Testis (tissue), 2 donors: ENCODE data around the gene CAMK2N1.
"Not testable (repeated sequence)": the region's sequence is repeated elsewhere in the genome, so short reads cannot be mapped to it uniquely, and the experiment has no call there.

Experiments
- CTCF ChIP-seq, 3 experiments: fragments of 450-650 bp in 2 of 3; fragments of 200-600 bp in 1 of 3; sonication (generic) in 1 of 3; IDR thresholded peaks; one replicate each; pipeline ENCODE4 v1.5.1; 2016 to 2019; ENCODE audit warnings: antibody characterized with exemption in 3 of 3, mild to moderate bottlenecking in 2 of 3, moderate library complexity in 1 of 3
- POLR2A ChIP-seq: fragments of 450-650 bp; IDR thresholded peaks from one replicate; pipeline ENCODE4 v1.6.1; 2017; ENCODE audit warnings: antibody characterized with exemption, mild to moderate bottlenecking, moderate library complexity

- not testable (repeated sequence) for TF ChIP-seq CTCF (IDR thresholded peaks at IDR 0.05); POLR2A
These were observed 10.8 kb upstream of the CAMK2N1 start for GRCh38 chr1:20496725-20497383.
